Choroid plexus epithelial cell (primary cell): Measurements from ENCODE around the gene MCF2L2.

Source experiments
- DNase-seq: peaks from one replicate; pipeline ENCODE4 v3.0.0-alpha.2; 2010; ENCODE audit warnings: low read depth
- H3K4me3 ChIP-seq: 2 replicates; pipeline ENCODE4 v1.5.1; 2011; ENCODE audit warnings: low read depth, mild to moderate bottlenecking, control low read depth, low read length, moderate library complexity
- TF ChIP-seq, protein P1 (sequence below): conservative IDR thresholded peaks from 2 replicates; pipeline ENCODE4 v1.5.1; 2011; ENCODE audit warnings: low read depth, mild to moderate bottlenecking, control low read depth, inconsistent platforms, low read length, moderate library complexity

The MCF2L2 gene

DNA sequence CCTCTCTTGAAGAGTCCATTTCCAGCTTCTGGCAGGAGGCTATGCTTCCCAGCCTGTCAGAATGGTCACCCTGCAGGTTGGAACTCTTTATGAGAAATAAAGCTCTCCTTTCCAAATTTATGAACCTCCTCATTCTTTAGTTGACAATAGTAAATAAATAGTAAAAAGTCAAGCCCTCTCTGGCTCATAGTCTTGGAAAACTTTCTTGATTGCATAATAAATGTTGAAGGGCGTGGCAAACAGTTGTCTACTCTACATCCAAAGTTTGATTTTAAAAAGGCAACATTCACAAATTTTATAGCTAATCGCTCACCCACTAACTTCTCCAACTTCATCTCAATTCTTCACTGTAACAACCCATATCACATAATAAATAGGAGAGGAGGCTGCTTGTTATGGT, 58.8 kb downstream of the MCF2L2 start:
- DNase-seq, result no peak
- TF ChIP-seq, protein P1, sequence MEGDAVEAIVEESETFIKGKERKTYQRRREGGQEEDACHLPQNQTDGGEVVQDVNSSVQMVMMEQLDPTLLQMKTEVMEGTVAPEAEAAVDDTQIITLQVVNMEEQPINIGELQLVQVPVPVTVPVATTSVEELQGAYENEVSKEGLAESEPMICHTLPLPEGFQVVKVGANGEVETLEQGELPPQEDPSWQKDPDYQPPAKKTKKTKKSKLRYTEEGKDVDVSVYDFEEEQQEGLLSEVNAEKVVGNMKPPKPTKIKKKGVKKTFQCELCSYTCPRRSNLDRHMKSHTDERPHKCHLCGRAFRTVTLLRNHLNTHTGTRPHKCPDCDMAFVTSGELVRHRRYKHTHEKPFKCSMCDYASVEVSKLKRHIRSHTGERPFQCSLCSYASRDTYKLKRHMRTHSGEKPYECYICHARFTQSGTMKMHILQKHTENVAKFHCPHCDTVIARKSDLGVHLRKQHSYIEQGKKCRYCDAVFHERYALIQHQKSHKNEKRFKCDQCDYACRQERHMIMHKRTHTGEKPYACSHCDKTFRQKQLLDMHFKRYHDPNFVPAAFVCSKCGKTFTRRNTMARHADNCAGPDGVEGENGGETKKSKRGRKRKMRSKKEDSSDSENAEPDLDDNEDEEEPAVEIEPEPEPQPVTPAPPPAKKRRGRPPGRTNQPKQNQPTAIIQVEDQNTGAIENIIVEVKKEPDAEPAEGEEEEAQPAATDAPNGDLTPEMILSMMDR, result no peak
- no peak overlapping the region for H3K4me3 ChIP-seq

DNA sequence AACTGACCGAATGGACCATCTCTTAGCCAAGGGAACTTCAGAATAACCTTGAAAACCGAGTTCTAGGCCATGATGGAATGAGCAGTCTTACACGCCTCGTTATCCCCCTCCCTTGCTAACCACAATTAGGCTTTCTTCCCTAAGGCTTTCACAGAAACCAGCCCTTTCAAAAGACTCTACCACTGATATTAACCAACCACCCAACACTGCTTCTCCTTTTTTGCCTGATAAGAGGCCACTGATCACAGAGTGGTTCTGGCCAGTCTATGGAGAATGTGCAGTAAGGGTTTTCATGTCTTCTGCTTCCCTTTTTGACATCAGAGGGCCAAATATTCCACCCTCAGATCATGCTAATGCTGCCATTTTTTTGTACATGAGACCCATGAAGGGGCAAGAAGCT, 59.3 kb downstream of the MCF2L2 start:
- no peak for DNase-seq
- no peak overlapping the region for H3K4me3 ChIP-seq
- TF ChIP-seq, protein P1, result no peak

DNA sequence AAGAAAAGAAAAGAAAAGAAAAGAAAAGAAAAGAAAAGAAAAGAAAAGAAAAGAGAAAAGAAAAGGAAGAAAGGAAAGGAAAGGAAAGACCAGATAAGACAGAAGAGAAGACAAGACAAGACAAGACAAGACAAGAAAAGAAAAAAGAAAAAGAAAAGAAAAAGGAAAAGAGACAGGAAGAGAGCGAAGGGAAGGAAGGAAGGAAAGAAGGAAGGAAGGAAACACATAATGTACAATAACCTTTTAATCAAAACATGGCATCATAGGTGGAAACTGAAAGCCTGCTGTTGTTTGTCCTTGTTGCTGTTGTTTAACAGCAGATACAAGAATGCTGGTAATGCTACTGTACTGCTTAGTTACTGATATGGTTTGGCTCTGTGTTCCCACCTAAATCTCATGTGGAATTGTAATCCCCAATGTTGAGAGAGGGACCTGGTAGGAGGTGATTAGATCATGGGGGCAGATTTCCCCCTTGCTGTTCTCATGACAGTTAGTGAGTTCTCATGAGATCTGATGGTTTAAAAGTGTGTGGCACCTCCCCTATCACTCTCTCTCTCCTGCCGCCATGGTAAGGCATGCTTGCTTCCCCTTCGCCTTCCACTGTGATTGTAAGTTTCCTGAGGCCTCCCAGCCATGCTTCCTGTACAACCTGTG, 67.3 kb downstream of the MCF2L2 start:
- no peak for DNase-seq
- TF ChIP-seq, protein P1, result no peak
- H3K4me3 ChIP-seq, result no peak overlapping the region

DNA sequence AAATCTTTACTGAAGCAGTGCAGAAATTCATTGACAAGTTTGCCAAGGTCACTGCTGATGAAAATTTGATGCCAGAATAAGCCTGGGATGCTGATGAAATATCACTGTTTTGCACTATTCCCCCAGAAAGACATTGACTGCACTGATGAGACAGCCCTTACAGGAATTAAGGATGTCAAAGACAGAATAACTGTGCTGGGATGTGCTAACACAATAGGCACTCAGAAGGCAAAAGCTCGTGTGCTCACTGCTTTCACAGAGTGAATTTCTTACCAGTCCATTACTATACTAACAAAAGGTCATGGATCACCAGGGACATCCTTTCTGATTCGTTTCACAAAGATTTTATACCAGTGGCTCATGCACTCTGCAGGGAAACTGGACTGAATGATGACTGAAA, 69.4 kb downstream of the MCF2L2 start:
- H3K4me3 ChIP-seq, result no peak overlapping the region
- peak; percentile 40 for DNase-seq
- TF ChIP-seq, protein P1, result no peak

DNA sequence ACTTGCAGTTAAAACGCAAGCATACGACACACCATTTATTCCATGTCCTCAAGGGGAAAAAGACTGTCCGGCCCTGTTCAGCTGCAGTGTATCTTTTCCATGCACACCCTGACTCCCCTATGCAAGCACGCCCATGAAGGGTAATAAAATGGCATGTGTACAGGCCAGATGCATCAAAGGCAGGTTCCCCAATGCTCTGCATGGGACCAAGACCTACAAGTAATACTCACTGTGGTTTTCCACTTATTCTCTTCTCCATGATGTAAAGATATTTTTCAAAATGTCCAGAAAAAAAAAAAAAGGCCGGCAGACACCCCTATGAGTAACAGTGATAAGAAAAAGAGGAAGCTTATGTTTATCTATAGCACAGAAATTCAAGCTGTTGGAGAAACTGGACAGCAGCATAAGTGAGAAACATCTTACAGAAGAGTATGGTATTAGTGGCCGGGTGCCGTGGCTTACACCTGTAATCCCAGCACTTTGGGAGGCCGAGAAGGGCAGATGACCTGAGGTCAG, 70.8 kb downstream of the MCF2L2 start:
- H3K4me3 ChIP-seq, result no peak overlapping the region
- DNase-seq, result no peak
- TF ChIP-seq, protein P1, result no peak

DNA sequence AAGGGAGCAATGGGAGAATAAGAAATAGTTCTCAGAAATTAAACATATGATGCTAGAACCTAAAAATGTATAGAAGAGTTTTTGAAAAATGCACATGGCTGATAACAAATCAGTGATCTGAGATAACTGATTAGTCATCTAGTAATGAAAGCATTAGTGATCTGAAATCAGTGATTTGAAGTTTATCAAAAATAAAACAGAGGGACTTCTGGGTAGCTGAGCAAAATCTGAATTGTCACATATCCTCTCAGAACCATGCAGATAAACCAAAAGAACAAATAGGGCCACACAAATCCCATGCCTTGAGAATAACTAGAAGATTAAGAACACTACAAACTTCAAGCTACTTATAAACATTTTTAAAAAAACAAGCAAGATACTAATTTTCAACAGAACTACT, 71.5 kb downstream of the MCF2L2 start:
- DNase-seq, result no peak
- H3K4me3 ChIP-seq, result no peak overlapping the region
- TF ChIP-seq, protein P1, result no peak

DNA sequence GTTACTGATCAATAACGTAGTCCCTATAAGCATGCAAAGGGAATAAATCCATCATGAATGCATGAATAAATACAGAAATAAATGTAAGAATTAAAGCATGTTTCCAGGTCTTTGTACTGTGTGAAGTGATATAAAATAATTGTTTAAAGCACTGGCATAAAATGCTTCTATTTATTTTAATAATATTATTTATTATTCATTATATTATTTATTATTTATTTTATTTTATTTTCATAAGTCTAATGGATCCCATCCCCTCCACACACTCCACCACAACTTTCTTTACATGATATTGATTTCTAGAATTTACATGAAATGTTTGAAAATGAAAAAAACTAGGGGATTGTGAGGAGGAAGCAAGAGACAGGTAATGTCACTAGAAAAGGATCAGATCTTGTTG, 73.5 kb downstream of the MCF2L2 start:
- no peak for DNase-seq
- H3K4me3 ChIP-seq, result no peak overlapping the region
- TF ChIP-seq, protein P1, result no peak
